Stromal cell of bone marrow (primary cell): ENCODE data around the gene CYP24A1.
A peak's percentile ranks its signal among the peaks of the same experiment; 100 is the strongest.

Source experiments
- DNase-seq: peaks from one replicate; pipeline ENCODE4 v3.0.0-alpha.2; 2012; ENCODE audit warnings: low read depth

The CYP24A1 gene

GRCh38 chr20:54203281-54203680, 29.5 kb upstream of the CYP24A1 start:
- DNase-seq: no peak

DNA sequence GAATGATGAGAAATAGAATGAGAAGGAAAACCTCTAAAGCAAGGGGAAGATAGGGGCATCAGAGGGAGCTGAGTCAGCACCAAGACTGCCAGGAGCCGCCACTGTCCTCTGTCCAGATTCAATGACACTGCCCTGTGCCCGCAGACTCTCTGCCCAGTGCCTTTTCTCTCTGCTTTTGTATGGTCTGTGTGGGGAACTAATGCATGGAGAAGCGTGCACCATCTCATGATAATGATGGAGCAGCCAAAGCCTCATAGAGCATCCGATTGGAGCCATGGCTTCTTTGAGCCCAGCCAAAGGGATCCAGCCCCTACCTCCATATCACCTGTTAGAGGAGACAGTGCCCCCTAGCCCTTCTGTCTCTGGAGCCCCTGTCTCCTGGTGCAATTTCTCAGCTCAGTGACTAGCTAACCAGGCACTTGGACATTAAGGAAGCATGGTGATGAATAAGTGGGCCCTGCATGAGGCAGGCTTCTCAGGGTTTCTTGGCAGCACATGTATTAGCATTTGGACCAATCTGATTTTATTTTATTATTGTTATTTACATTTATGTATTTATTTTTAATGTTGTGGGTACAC, 27.6 kb upstream of the CYP24A1 start:
- no peak for DNase-seq

- no peak for DNase-seq
Measured at GRCh38 chr20:54200487-54201267, 26.9 kb upstream of the CYP24A1 start.

GRCh38 chr20:54199721-54200176, 26.0 kb upstream of the CYP24A1 start:
- DNase-seq: no peak

- DNase-seq: no peak
Measured at GRCh38 chr20:54199283-54199682, 25.5 kb upstream of the CYP24A1 start.

DNA sequence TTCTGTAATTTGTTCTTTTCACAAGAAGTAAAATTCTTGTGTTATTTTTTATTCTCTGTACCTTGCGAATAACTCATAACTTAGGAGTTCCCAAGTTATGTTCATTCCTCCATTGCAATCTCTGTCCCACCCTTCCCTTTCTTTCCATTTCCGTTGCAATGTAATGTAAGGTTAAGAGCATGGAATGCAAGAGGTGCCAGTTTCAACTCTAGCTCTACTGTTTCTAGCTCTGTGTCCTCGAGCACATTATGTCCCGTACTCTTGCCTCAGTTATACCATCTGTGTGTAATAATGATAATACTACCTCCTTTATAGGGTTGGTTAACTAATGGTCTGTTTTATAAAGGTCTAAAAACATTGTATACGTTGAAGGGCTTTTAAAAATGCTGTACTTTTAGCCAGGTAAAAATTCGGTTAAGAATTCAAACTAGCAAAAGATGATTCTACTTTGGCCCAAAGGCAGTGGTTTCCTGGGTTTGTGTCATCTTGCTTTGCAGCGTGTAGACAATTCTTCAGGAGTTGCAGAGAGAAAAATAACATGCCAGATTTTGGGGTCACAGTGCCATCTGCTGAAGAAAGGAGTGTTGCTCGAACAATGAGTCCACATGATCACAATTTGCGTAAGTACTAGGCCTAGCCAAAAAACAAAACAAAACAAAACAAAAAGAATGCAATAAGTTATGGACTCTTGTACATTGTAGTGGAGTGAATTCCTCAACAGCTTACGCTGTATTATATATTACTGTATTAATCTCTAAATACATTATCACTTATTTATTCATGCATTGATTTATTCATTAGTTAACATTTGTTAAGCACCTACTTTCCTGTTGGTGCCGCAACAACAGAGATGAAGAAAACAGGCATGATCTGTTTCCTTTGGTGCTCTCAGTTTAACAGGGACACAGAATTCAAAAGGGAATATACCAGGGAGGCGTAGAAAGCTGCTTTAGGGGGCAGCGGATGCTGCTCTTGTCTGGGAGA, 24.1 kb upstream of the CYP24A1 start:
- peak; percentile 63 for DNase-seq

DNA sequence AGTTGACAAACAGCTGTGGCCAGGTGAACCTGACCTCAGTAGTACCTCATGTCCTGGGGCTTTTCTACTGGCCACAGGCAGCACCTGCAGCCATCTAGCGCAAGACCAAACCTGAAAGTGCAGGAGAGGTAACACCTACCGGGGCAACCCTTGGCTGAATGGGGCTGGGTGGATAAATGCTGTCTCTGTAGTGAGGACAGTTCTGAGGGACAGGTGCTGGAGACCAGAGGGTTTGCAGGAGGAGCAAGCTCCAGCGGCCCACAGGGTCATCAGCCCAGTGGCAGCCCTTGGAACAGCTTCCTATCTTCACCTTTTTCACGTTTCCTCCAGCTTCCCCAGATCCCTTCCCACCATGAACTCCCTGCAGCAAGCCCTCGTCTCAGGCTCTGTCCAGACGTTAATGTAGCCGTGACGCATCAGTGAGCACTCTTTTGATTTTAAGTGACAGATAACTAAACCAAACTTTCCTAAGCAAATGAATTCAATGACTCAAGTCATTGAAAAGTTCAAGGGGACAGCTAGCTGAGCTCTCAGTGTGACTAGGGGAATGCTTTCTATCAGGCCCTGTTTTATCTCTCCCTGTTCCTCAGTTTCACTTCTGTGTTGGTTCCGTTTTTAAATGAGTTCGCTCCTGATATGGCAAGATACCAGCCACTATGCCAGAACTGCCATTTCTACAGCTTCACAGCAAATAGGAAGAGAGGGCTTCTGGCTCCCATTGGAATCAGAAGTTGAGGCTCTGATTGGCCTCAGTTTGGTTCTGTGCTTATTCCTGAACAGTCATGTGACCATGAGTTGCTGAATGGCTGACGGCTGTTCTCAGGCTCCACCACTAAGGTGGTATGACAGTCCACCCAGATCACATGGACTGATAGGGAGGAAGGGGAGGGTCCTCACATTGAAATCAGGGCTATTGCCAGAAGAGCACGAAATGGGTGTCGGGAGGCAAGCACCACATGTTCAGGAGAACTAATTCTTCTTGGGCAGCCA, 22.0 kb upstream of the CYP24A1 start:
- DNase-seq: no peak

GRCh38 chr20:54194724-54195438, 21.1 kb upstream of the CYP24A1 start:
- DNase-seq: no peak

- no peak for DNase-seq
Measured at GRCh38 chr20:54193817-54194216, 20.0 kb upstream of the CYP24A1 start.

DNA sequence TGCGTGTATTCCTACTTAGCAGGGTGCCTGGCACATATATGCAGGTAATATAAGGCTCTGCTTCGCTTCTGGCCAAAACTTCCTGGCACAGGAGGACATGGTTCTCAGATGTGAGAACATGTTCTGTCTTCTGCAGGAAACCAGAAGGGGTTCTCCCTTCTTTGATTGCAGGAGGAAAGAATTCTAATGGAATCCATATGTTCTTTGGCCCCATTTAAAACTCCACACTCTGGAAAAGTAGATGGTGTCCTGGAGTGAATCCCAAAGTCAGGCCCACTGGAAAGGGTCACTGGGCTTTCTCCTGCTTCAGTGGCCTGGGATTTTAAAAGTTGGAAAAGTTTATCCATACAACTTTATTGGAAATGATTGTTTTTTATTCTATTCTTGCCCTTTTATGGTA, 16.4 kb upstream of the CYP24A1 start:
- no peak for DNase-seq

DNA sequence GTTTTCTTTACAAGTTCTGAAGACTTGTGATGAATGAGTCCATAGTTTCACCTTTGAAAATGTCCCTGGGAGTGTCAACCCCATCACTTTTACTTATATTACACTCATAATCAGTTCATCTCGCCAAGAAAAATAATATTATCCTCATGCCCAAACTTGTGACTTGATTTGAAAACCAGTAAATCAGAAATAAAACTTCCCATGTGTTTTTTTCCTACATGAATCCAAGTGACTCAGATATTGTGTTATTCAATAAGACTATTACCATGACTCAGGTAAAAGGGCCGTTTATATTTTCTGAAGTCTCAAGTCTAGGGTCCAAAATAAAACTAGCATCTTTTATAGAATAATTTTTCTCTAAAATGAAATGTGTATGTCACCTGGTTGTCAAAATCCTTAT, 15.8 kb upstream of the CYP24A1 start:
- DNase-seq: no peak

DNA sequence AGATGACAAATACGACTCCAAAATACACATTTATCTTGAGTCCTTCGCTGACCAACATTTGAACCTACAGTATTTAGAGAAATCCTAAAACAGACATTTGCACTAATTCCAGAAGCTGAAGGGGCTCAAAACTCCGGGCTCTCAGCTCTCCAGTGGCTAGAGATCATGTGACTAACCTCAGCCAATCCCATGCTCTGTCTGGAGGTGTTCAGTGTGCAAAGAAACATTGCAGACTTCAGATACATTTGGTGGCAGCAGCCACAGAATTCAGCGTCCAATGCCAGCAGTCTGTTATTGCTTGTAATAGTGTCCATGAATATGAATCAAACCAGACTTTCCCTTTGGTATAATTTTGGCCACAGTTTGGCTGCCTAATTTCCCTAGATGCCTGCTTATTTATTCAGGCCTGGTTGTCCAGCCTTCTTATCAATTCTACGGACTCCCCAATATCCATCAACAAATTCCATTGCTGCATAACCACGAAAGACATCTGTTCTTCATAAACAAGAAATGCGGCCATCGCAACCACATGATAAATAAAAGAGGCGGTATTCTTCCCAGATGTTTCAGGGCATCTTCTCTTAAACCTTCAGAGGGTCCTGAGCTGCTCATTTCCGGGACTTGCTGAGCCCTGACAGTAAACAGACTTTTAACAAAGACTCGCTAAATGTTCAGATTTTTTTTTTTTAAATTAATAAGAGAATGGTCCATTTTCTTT, 14.5 kb upstream of the CYP24A1 start:
- DNase-seq: no peak

DNA sequence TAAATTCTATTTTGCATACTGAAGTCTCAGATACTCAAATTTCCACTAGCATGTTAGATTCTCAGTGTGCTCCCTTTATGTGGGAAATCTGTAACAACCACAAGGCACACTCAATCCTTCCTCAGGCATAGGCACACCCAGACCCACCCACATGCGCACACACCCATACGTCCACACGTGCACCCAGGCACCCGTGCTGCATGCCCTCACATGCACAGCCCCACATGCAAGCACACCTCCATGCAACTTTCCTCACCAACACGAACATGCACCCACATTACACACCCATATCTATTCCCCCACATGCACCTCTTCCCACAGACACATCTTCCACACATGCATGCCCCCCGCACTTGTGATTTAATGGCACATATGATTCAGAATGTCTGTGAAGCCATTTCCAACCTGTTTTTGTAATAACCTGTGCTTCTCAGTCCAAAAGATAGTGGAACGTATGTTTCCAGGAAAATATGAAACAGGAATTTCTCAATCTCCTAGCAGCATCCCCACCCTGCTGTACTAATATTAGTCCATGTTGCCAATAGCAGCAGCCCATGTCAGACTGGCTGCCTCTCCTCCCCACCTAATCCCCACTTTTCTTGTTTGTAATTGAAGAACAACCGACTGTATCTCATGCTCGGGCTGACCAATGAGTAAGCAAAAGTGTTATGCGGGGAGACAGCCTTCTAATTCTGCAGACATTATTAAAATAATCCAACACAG, 11.3 kb upstream of the CYP24A1 start:
- DNase-seq: no peak

DNA sequence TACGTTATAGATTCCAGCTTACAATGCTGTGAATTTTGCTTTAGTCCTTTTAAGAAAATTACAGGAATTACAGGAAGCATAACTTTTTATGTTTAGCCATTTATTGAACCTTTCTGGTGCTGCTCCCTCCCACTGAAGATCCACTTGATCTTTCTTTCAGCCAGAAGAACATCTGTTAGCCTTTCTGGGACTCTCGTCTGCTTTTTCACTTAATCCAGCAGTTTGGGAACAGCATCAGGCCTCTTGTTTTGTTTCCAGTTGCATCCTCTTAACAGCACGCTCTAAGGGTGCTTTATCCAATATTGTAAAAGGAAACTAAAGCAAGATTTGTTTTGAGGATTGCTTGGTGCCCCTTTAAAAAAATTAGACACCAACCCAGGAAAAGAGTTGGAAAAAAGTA, 10.3 kb upstream of the CYP24A1 start:
- no peak for DNase-seq

DNA sequence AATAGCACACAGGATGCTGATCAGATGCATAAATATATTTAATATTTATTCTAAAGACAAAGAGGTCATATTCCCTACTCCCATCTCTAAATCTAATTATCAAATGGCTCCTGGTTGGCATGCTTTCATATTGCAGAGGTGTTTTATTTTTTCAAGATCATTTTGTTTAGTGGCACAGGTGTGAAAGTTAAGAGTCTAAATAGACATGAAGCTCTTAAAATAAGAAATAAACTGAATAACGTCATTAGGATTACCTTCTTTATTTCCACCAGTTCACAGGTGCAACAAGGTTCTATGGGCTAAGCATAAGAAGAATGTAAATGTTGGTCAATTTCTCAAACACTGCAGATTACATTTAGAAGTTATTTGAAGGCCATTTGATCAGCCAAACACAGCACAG, 7.1 kb upstream of the CYP24A1 start:
- DNase-seq: no peak

DNA sequence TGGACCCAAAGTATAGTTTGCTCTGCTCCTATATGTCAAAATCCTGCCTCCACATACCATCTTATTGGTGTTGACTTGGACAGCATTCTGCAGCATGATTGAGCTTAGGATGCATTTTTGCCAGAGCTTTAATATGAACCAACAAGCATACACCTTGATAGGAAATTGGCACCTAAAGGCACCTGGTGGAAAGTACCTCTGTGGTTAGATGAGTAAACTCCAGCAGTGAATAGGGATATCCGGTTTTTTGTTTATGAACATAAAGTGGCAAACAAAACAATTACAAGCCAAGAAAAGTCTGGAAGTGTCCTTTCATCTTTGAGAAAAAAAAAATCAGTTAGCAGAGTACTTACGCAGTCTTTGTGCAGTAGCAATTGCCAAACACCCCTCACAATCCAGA, 6.2 kb upstream of the CYP24A1 start:
- no peak for DNase-seq

DNA sequence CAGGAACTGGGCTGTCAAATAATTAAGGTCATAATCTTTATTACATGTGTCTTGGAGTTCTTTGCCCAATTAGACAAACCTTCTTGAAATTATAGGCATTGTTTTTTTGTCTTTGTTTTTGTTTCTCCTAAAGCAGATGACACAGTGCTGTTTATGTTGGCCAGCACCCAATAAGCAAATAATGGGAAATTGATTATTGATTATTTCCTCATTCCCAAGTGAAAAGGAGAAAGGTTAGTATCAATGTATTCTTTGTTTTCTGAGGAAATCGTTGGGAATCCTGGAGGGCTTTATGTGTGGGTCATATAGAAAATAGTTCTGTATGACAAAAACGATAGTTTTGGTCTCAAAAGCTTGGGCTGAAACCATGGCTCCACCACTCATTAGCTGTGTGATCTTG, 4.5 kb upstream of the CYP24A1 start:
- DNase-seq: no peak

- DNase-seq: no peak
Measured at GRCh38 chr20:54177378-54177777, 3.6 kb upstream of the CYP24A1 start.

- DNase-seq: no peak
Measured at GRCh38 chr20:54176610-54177009, 2.8 kb upstream of the CYP24A1 start.
